ENCODE results near the gene RIN3.

RIN3 gene

GRCh38 chr14:92487513-92488133 is 26.0 kb upstream of the RIN3 start:
- Histone ChIP-seq H3K4me3 (ENCODE audit: low read depth, low read length) (no peak overlapping the region), H3K9ac (ENCODE audit: low read depth, low read length) (no peak overlapping the region), H3K27ac (ENCODE audit: low read depth, low read length) (no peak overlapping the region), H3K27me3 (ENCODE audit: control insufficient read depth, insufficient read depth, low read length) (no peaks in the 10 kb centered on the region), H3K4me1 (ENCODE audit: control insufficient read depth, insufficient read depth, low read length) (peaks cover 4% of the 10 kb centered on the region; the same call in 1 of the 2 replicates), H3K36me3 (ENCODE audit: control insufficient read depth, insufficient read depth, low read length) (no peaks in the 10 kb centered on the region), H3K9me3 (ENCODE audit: control insufficient read depth, insufficient read depth, low read length) (no peaks in the 10 kb centered on the region)

- H3K9me3 ChIP-seq (ENCODE audit: control insufficient read depth, insufficient read depth, low read length), result no peaks in the 10 kb centered on the region
- H3K27me3 ChIP-seq (ENCODE audit: control insufficient read depth, insufficient read depth, low read length), result no peaks in the 10 kb centered on the region
- no peak overlapping the region for H3K4me3 ChIP-seq (ENCODE audit: low read depth, low read length)
- no peak overlapping the region for H3K9ac ChIP-seq (ENCODE audit: low read depth, low read length)
- H3K27ac ChIP-seq (ENCODE audit: low read depth, low read length), result no peak overlapping the region
- peaks cover 4% of the 10 kb centered on the region; the same call in 1 of the 2 replicates for H3K4me1 ChIP-seq (ENCODE audit: control insufficient read depth, insufficient read depth, low read length)
- H3K36me3 ChIP-seq (ENCODE audit: control insufficient read depth, insufficient read depth, low read length), result no peaks in the 10 kb centered on the region
Observed at GRCh38 chr14:92489394-92490238, 24.0 kb upstream of the RIN3 start.

GRCh38 chr14:92490239-92490959 is 23.2 kb upstream of the RIN3 start:
- peaks cover 4% of the 10 kb centered on the region; the same call in 1 of the 2 replicates for H3K4me1 ChIP-seq (ENCODE audit: control insufficient read depth, insufficient read depth, low read length)
- no peak overlapping the region for H3K27ac ChIP-seq (ENCODE audit: low read depth, low read length)
- no peaks in the 10 kb centered on the region for H3K27me3 ChIP-seq (ENCODE audit: control insufficient read depth, insufficient read depth, low read length)
- no peaks in the 10 kb centered on the region for H3K36me3 ChIP-seq (ENCODE audit: control insufficient read depth, insufficient read depth, low read length)
- no peaks in the 10 kb centered on the region for H3K9me3 ChIP-seq (ENCODE audit: control insufficient read depth, insufficient read depth, low read length)
- no peak overlapping the region for H3K9ac ChIP-seq (ENCODE audit: low read depth, low read length)
- H3K4me3 ChIP-seq (ENCODE audit: low read depth, low read length), result no peak overlapping the region

- H3K4me3 ChIP-seq (ENCODE audit: low read depth, low read length), result no peak overlapping the region
- no peak overlapping the region for H3K9ac ChIP-seq (ENCODE audit: low read depth, low read length)
- peaks cover 4% of the 10 kb centered on the region; the same call in 1 of the 2 replicates for H3K4me1 ChIP-seq (ENCODE audit: control insufficient read depth, insufficient read depth, low read length)
- no peaks in the 10 kb centered on the region for H3K36me3 ChIP-seq (ENCODE audit: control insufficient read depth, insufficient read depth, low read length)
- no peaks in the 10 kb centered on the region for H3K27me3 ChIP-seq (ENCODE audit: control insufficient read depth, insufficient read depth, low read length)
- no peak overlapping the region for H3K27ac ChIP-seq (ENCODE audit: low read depth, low read length)
- no peaks in the 10 kb centered on the region for H3K9me3 ChIP-seq (ENCODE audit: control insufficient read depth, insufficient read depth, low read length)
Observed at GRCh38 chr14:92491782-92492181, 21.8 kb upstream of the RIN3 start.

- Histone ChIP-seq H3K4me1 (ENCODE audit: control insufficient read depth, insufficient read depth, low read length) (peaks cover 4% of the 10 kb centered on the region; the same call in 1 of the 2 replicates), H3K27me3 (ENCODE audit: control insufficient read depth, insufficient read depth, low read length) (no peaks in the 10 kb centered on the region), H3K9me3 (ENCODE audit: control insufficient read depth, insufficient read depth, low read length) (no peaks in the 10 kb centered on the region), H3K27ac (ENCODE audit: low read depth, low read length) (no peak overlapping the region), H3K36me3 (ENCODE audit: control insufficient read depth, insufficient read depth, low read length) (no peaks in the 10 kb centered on the region), H3K9ac (ENCODE audit: low read depth, low read length) (no peak overlapping the region), H3K4me3 (ENCODE audit: low read depth, low read length) (no peak overlapping the region)
Observed at GRCh38 chr14:92492258-92492657, 21.3 kb upstream of the RIN3 start.

- no peak overlapping the region for H3K9ac ChIP-seq (ENCODE audit: low read depth, low read length)
- no peak overlapping the region for H3K4me3 ChIP-seq (ENCODE audit: low read depth, low read length)
- no peak overlapping the region for H3K27ac ChIP-seq (ENCODE audit: low read depth, low read length)
- H3K9me3 ChIP-seq (ENCODE audit: control insufficient read depth, insufficient read depth, low read length), result no peaks in the 10 kb centered on the region
- H3K36me3 ChIP-seq (ENCODE audit: control insufficient read depth, insufficient read depth, low read length), result no peaks in the 10 kb centered on the region
- no peaks in the 10 kb centered on the region; the same call in 1 of the 2 replicates for H3K4me1 ChIP-seq (ENCODE audit: control insufficient read depth, insufficient read depth, low read length)
- no peaks in the 10 kb centered on the region for H3K27me3 ChIP-seq (ENCODE audit: control insufficient read depth, insufficient read depth, low read length)
Observed at GRCh38 chr14:92493024-92493423, 20.6 kb upstream of the RIN3 start.

- H3K9me3 ChIP-seq (ENCODE audit: control insufficient read depth, insufficient read depth, low read length), result no peaks in the 10 kb centered on the region
- H3K27ac ChIP-seq (ENCODE audit: low read depth, low read length), result no peak overlapping the region
- H3K4me3 ChIP-seq (ENCODE audit: low read depth, low read length), result no peak overlapping the region
- no peaks in the 10 kb centered on the region for H3K27me3 ChIP-seq (ENCODE audit: control insufficient read depth, insufficient read depth, low read length)
- H3K9ac ChIP-seq (ENCODE audit: low read depth, low read length), result no peak overlapping the region
- H3K36me3 ChIP-seq (ENCODE audit: control insufficient read depth, insufficient read depth, low read length), result no peaks in the 10 kb centered on the region
- no peaks in the 10 kb centered on the region; the same call in 1 of the 2 replicates for H3K4me1 ChIP-seq (ENCODE audit: control insufficient read depth, insufficient read depth, low read length)
Observed at GRCh38 chr14:92493492-92493891, 20.1 kb upstream of the RIN3 start.

- H3K4me1 ChIP-seq (ENCODE audit: control insufficient read depth, insufficient read depth, low read length), result no peaks in the 10 kb centered on the region; the same call in 1 of the 2 replicates
- no peak overlapping the region for H3K27ac ChIP-seq (ENCODE audit: low read depth, low read length)
- H3K9me3 ChIP-seq (ENCODE audit: control insufficient read depth, insufficient read depth, low read length), result no peaks in the 10 kb centered on the region
- no peaks in the 10 kb centered on the region for H3K36me3 ChIP-seq (ENCODE audit: control insufficient read depth, insufficient read depth, low read length)
- no peak overlapping the region for H3K9ac ChIP-seq (ENCODE audit: low read depth, low read length)
- no peaks in the 10 kb centered on the region for H3K27me3 ChIP-seq (ENCODE audit: control insufficient read depth, insufficient read depth, low read length)
- no peak overlapping the region for H3K4me3 ChIP-seq (ENCODE audit: low read depth, low read length)
Observed at GRCh38 chr14:92494512-92494911, 19.1 kb upstream of the RIN3 start.

GRCh38 chr14:92495027-92495426 is 18.6 kb upstream of the RIN3 start:
- Histone ChIP-seq H3K27ac (ENCODE audit: low read depth, low read length) (no peak overlapping the region), H3K4me1 (ENCODE audit: control insufficient read depth, insufficient read depth, low read length) (no peaks in the 10 kb centered on the region; the same call in 1 of the 2 replicates)

GRCh38 chr14:92496191-92496857 is 17.3 kb upstream of the RIN3 start:
- H3K36me3 ChIP-seq (ENCODE audit: control insufficient read depth, insufficient read depth, low read length), result no peaks in the 10 kb centered on the region
- no peak overlapping the region for H3K9ac ChIP-seq (ENCODE audit: low read depth, low read length)
- no peaks in the 10 kb centered on the region; the same call in 1 of the 2 replicates for H3K4me1 ChIP-seq (ENCODE audit: control insufficient read depth, insufficient read depth, low read length)
- H3K27ac ChIP-seq (ENCODE audit: low read depth, low read length), result no peak overlapping the region
- no peaks in the 10 kb centered on the region for H3K9me3 ChIP-seq (ENCODE audit: control insufficient read depth, insufficient read depth, low read length)
- H3K4me3 ChIP-seq (ENCODE audit: low read depth, low read length), result no peak overlapping the region
- no peaks in the 10 kb centered on the region for H3K27me3 ChIP-seq (ENCODE audit: control insufficient read depth, insufficient read depth, low read length)

More at GRCh38 chr14:92495027-92495426, 18.6 kb upstream of the RIN3 start:
- Histone ChIP-seq H3K27me3 (ENCODE audit: control insufficient read depth, insufficient read depth, low read length) (no peaks in the 10 kb centered on the region), H3K9ac (ENCODE audit: low read depth, low read length) (no peak overlapping the region), H3K36me3 (ENCODE audit: control insufficient read depth, insufficient read depth, low read length) (no peaks in the 10 kb centered on the region), H3K9me3 (ENCODE audit: control insufficient read depth, insufficient read depth, low read length) (no peaks in the 10 kb centered on the region), H3K4me3 (ENCODE audit: low read depth, low read length) (no peak overlapping the region)
